DOHH2 (cell line): Measurements from ENCODE around the gene GET4.

ENCODE experiments used
- CTCF ChIP-seq: fragments of 200-600 bp; sonication (generic); IDR thresholded peaks from one replicate; pipeline ENCODE4 v1.5.1; 2014; ENCODE audit warnings: antibody characterized with exemption, mild to moderate bottlenecking, low read depth, low read length; ENCODE audit not compliant: poor library complexity, severe bottlenecking
- EZH2phosphoT487 ChIP-seq: fragments of 200-600 bp; sonication (generic); IDR thresholded peaks from 2 replicates; pipeline ENCODE4 v1.6.1; 2017; ENCODE audit warnings: borderline replicate concordance, mild to moderate bottlenecking, antibody characterized with exemption, low read length, moderate library complexity, mixed read lengths

- TF ChIP-seq CTCF: no peak
- no peak for TF ChIP-seq EZH2phosphoT487
Measured at GRCh38 chr7:936386-937054, 60.2 kb downstream of the GET4 start.
